GM12892 (cell line): ENCODE results near the gene TNS2.

Experiments
- DNase-seq: peaks from one replicate; pipeline ENCODE4 v3.0.0; 2011; ENCODE audit not compliant: insufficient read length
- FAIRE-seq: peaks from 2 replicates; lab custom pipeline; 2011; peaks lifted over from hg19 to GRCh38; lab: Jason Lieb, UNC
- POLR2A ChIP-seq: IDR thresholded peaks from 2 replicates; pipeline ENCODE4 v1.6.1; 2011; ENCODE audit warnings: low read depth, low read length, control low read depth
- POLR2AphosphoS5 ChIP-seq: IDR thresholded peaks from 2 replicates; pipeline ENCODE4 v1.6.1; 2011; ENCODE audit warnings: low read depth, low read length, control low read depth
- TAF1 ChIP-seq: IDR thresholded peaks from 2 replicates; pipeline ENCODE4 v1.6.1; 2011; ENCODE audit warnings: low read depth, mild to moderate bottlenecking, control low read depth, low read length, borderline replicate concordance

Gene TNS2

GRCh38 chr12:53067993-53068770 lies 18.3 kb downstream of the TNS2 start:
- DNase-seq (no peak), FAIRE-seq (no peak)
- no peak for TF ChIP-seq POLR2AphosphoS5
- TF ChIP-seq TAF1, result no peak
- TF ChIP-seq POLR2A, result no peak

- no peak for TF ChIP-seq POLR2AphosphoS5
- TF ChIP-seq POLR2A, result no peak
- no peak for TF ChIP-seq TAF1
- no peak for FAIRE-seq
- no peak for DNase-seq
These were observed 19.1 kb downstream of the TNS2 start for GRCh38 chr12:53068811-53069585.

DNA sequence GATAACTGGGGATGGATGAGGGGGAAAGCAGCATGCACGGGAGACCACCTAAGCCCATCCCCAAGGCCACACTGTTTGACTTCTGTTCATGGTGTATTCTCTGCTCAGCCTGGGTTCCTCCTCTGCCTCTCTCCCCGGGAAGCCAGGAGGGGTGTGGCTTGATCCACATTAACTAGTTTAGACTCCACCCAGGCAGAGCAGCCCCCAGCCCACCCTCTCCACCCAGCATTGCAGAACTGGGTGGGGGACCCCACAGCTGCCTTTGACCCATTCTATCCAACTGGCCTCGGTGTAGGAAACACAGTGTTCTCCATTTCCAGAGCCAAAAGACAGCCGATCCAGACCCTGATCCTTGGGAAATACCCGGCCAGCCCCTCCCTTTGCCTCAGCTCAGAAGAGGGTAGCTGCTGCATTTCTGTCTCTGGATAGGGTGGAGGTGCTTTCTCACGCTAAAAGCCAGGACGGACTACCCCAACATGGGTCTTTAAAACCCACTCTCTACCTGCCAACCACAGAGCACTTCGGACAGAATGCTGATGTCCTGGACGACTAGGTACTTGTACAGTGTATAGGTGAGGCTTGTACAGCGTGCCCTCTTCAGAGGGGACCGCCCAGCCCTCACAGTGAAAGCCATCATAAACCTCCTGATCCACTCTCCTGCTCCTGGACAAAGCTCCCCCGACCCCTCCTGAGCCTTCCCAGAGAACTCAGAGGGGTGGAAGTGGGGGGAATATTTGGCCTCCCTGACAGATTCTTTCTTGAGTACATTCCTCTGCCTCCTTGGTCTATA lies 20.0 kb downstream of the TNS2 start:
- no peak for FAIRE-seq
- TF ChIP-seq POLR2AphosphoS5 (no peak), TAF1 (no peak), POLR2A (no peak)
- DNase-seq, result no peak

GRCh38 chr12:53070877-53071492 lies 21.1 kb downstream of the TNS2 start:
- no peak for DNase-seq
- FAIRE-seq, result no peak
- TF ChIP-seq POLR2A (no peak), POLR2AphosphoS5 (no peak), TAF1 (no peak)

GRCh38 chr12:53071591-53072551 lies 22.0 kb downstream of the TNS2 start:
- DNase-seq (no peak), FAIRE-seq (no peak)
- TF ChIP-seq POLR2AphosphoS5, result no peak
- no peak for TF ChIP-seq TAF1
- no peak for TF ChIP-seq POLR2A

DNA sequence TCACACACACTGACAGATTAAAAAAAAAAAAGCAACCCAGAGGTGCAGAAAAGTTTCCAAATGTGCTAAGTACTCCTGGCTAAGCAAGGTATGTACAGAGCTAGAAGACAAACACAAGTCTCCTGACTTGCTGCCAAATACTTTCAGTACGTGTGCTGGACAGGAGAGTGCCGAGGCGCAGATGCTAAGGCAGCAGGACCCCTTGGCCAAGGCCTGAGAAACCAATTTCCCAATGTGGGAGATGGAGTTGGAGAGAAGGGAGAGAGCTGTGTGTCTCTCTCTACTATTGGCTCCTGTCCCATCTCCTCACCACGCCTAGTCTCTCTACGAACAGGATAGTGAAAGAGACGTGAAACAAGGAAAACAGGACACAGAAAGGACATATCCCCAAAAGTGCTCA lies 24.0 kb downstream of the TNS2 start:
- TF ChIP-seq POLR2A (no peak), POLR2AphosphoS5 (no peak), TAF1 (no peak)
- FAIRE-seq (no peak), DNase-seq (no peak)

DNA sequence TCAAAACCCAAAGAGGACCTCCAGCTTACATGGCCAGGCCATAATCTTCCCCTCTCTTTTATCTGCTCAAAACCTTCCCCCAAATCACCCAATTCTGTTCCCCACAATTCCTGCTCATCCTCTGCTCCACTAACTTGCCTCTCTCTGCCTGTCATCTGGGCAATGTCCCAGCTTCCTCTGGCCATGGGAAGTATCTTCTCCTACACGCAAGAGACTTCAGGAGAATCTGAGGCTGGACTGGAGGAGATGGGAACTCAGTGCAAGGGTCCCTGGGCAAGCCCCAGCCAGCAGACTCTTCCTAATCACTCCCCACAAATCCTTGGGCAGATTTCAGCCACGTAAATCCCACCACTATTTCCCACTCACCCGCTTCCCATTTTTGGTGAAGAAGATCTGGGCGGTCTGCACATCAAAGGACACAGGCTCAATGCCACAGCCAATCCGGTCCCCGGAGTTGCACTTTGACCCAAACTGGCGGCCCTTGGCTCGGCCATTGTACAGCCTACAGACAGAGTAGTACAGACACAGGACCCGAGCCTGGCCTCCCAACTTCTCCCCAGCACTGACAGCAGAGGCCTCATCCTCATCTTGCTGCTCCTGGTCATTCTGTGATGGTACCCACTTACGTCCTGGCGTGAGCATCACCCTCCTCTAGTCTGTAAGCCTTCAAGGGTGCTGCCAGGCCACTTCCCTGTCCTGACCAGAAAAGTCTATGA lies 24.6 kb downstream of the TNS2 start:
- no peak for FAIRE-seq
- no peak for TF ChIP-seq TAF1
- TF ChIP-seq POLR2AphosphoS5, result no peak
- TF ChIP-seq POLR2A, result no peak
- DNase-seq, result no peak

- TF ChIP-seq POLR2A (no peak), TAF1 (no peak), POLR2AphosphoS5 (no peak)
- DNase-seq, result no peak
- FAIRE-seq, result no peak
These were observed 25.1 kb downstream of the TNS2 start for GRCh38 chr12:53074999-53075370.

GRCh38 chr12:53076461-53076860 lies 26.6 kb downstream of the TNS2 start:
- DNase-seq (no peak), FAIRE-seq (no peak)
- no peak for TF ChIP-seq POLR2AphosphoS5
- no peak for TF ChIP-seq TAF1
- TF ChIP-seq POLR2A, result no peak

DNA sequence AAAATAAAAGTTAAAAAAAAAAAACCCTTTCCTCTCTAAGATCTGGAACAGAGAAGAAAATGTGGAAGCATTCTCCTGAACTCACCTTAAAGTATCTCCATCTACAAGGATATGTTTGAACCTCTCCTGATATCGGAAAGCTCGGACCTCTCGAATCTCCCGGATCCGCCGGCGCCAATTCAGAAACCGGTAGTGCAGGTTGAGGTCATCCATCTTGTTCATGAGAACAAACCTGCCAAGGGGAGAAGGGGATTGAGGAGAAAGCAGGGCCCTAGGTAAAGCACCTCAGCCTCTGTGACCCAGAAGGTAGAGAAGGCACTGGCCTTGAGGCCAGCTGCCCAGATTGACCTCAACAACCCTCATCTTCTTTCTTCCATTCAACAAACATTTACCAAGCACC lies 27.2 kb downstream of the TNS2 start:
- no peak for TF ChIP-seq POLR2A
- no peak for TF ChIP-seq TAF1
- TF ChIP-seq POLR2AphosphoS5, result no peak
- DNase-seq, result no peak
- FAIRE-seq, result no peak
